GM18526 (cell line): ENCODE measurements around the gene NELL1.

Experiments
- POLR2A ChIP-seq: IDR thresholded peaks from 3 replicates; pipeline ENCODE4 v1.6.1; 2011; ENCODE audit not compliant: insufficient read length; ENCODE audit errors: extremely low read depth

NELL1 gene

DNA sequence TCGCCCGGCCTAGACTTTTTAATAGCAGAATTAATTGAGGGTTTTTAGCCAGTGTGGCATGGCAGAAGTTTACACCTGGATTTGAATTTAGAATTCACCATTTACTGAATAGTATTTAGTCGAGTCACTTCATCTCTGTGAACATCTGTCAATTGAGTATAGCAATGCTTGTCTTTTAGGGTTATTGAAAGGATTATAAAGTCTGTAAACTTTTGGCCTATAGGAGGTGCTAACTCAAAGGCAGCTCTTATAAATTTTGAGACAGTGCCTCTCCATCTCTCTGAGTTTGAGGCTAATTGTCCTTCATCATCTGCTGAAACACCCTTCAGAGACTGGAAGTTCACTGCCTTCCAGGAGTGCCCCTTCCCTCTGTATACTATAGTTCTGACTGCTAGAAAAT is 205.0 kb downstream of the NELL1 start:
- TF ChIP-seq POLR2A: no peak

GRCh38 chr11:20875889-20876288 is 206.5 kb downstream of the NELL1 start:
- TF ChIP-seq POLR2A: no peak

- no peak for TF ChIP-seq POLR2A
These were observed 207.4 kb downstream of the NELL1 start for GRCh38 chr11:20876738-20877137.

- TF ChIP-seq POLR2A: no peak
These were observed 210.7 kb downstream of the NELL1 start for GRCh38 chr11:20880094-20880493.

DNA sequence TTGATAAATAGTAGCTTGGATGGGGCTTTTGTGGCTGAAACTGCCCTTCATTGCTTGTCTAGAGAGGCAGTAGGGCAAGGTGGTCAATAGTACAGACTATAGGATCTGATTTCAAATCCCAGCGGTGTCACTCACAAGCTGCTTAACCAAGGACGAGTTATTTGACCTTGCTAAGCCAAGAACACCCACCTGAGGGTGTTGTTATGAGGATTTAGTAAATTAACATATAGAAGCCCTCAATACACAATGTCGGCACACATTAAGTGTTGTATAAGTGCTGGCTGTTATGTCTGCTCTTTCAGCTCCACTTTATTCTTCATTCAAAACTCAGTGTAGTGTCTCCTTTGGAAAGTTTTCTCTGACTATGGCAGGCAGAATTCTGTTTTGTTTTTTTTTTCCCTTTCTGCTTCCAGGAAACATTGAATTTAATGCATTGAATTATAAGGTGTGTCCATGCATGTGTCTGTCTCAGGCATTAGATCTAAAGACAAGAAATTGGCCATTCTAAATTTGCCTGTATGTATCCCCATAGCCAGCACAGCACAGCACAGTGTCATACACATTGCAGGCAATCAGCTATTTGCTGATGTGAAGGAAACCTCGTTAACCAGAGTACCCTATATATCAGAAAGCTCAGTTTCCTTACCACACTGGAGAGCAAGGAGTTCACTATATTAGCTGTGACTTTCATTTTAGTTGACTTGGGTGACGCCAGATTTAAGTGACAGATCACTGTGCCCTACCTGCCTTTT is 212.1 kb downstream of the NELL1 start:
- no peak for TF ChIP-seq POLR2A

DNA sequence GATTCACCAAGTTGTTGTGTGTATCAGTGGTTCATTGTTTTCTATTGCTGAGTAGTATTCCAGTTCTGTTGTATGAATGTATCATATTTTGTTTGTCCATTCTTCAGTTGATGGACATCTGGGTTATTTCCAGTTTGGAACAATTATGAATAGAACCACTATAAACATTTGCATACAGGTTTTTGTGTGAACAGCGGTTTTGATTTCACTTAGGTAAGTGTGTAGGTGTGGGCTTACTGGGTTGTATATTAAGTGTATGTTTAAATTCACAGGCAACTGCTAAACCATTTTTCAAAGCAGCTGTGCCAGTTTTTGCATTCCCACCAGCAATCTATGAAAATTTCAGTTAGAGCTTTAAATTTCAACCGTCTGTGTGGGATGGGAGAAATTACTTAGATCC is 217.8 kb downstream of the NELL1 start:
- no peak for TF ChIP-seq POLR2A

DNA sequence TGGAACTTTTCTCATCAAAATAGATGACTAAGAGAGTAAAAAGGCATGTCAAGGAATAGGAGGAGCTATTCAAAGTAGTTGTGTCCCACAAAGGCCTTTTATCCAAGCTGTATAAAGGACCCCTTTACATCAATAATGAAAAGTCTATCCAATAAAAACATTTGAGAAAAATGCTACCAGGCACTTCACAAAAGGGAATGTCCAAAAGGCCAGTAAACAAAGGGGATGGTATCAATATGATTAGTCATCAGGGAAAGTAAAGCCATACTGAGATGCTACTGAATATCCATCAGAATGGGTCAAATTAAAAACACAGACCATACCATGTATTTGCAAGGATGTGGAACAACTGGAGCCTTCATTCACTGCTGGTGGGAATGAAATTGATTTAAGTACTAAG is 224.9 kb downstream of the NELL1 start:
- TF ChIP-seq POLR2A: no peak

DNA sequence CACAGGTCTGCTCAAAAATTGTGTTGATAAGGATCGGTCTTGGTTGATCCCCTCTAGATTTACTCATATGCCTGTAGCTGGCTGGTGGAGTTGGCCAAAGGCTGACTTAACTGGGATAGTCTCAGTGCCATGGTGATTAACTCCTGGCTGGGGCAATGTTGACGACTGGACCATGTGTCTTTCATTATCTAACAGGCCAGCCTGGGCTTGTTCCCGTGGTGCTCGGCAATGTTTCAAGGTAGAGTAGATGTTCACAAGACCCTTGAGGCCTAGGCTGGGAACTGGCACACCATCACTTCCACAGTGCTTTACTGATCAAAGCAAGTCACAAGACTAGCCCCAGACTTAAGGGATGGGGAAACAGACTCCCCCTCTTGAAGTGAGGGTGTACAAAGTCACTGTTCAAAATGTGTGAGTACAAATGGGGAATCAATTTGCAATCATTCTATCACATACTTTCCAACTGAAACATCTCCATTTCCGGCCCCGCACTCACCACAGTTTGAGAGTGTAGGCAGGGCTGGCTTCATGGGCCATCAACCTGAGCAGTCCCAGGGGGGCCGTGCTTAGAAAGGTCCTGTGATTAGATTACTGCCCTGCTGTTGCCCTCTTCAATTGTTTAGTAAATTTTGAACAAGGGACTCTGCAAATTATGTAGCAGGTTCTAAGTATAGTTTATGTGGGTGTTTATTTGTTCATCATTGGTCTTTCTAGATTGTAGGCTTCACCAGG is 240.8 kb downstream of the NELL1 start:
- TF ChIP-seq POLR2A: no peak

GRCh38 chr11:20910733-20911132 is 241.3 kb downstream of the NELL1 start:
- no peak for TF ChIP-seq POLR2A

DNA sequence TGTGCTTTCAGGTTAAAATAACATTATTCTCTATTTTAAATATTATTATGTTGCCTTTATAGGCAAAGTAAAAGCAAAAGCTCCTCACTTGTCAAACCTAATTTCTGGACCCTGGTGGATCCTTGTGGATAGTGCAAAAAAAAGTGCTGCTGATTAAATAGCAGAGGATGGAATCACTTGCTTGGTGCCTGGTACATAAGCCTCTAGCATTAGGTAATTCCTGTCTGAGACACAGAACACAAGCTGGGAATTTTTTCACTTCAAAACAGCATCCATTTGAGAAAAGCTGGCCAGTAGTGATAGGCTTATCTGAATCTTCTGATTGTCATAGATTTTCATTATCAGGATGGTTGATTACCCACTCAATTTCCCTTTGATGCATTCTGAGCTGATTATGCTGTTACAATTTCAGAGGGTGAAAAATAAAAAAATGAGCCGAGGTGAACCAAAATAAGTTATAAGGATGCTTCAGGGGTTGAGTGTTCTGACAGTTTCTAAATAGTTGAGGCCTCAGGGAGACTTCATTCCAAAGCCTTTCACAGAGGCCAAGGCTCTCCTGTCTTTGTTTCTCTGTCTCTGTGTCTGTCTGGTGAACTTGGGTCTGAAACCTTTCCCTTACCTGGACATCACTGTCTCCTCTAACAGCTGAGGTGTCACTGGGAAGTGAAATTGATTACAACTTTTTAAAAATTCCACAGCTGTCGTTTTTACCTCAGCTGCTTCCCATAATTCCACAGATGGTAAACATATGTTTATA is 242.9 kb downstream of the NELL1 start:
- no peak for TF ChIP-seq POLR2A

DNA sequence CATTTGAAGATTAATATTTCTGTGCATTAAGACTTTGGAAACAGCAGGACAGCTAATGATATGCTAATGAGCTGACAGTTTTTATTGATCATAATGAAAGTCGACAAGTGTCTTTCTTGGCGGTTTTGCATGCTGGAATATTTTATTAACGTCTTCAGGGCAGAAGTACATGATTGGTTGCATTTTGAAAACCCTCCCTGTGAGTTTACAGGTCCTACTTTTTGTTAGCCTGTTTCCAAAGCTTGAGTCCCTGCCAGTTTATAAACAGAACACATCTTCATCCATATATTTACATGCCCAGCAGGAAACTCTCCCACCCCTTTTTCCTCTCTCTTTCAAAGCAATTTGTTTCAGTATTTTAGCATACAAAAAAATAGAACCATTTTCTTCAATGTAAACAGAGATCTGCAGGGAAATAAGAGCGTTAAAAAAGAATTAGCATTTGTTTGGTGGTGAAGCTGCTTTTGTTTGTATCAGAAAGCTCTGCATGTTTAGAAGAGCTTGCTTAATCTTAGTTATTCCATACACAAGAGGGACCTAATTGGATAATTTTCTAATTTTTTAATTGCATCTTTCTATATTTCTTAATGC is 243.6 kb downstream of the NELL1 start:
- no peak for TF ChIP-seq POLR2A

- TF ChIP-seq POLR2A: no peak
These were observed 247.9 kb downstream of the NELL1 start for GRCh38 chr11:20917306-20917705.

GRCh38 chr11:20926799-20927540 is 257.6 kb downstream of the NELL1 start:
- TF ChIP-seq POLR2A: no peak

GRCh38 chr11:20931029-20931428 is 261.6 kb downstream of the NELL1 start:
- no peak for TF ChIP-seq POLR2A

DNA sequence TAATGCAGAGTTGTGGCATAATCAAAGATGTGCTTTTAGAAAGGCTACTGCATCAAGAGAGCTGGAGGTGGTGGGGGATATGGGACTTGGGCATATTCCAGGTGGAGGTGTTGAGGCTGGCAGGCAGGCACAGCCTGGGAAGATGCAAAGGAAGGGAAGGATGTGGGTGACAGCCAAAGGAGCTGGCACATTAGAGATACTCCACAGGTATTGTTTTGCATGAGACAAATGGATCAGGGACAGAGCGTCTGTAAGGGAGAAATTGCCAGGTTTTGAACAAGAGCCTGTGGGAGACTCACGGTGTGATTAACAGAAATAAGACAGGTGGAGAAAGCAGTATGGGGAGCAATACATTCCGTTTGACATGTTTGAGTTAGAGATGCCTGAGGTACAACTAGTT is 263.7 kb downstream of the NELL1 start:
- no peak for TF ChIP-seq POLR2A
